Effector memory CD8-positive, alpha-beta T cell (primary cell): ENCODE data around the gene SLC35G1.

ENCODE experiments used
- ATAC-seq: fragments of 150-1000 bp; cut with Tn5 transposase; replicated peaks from 2 replicates; pipeline ENCODE4 v1.10.0; 2021; ENCODE audit warnings: mild to moderate bottlenecking, moderate library complexity
- DNase-seq, 3 experiments: peaks; one replicate each; pipeline ENCODE4 v3.0.0; 2021
- H3K27ac Mint-ChIP-seq, 2 donors: one replicate each; pipeline ENCODE4 v1.8.0; 2022; ENCODE audit warnings: mild to moderate bottlenecking in 2 of 2, mixed read lengths in 2 of 2, moderate library complexity in 2 of 2
- H3K27me3 Mint-ChIP-seq, 2 donors: one replicate each; pipeline ENCODE4 v1.8.0; 2022; ENCODE audit warnings: mixed read lengths in 2 of 2
- H3K36me3 Mint-ChIP-seq: one replicate; pipeline ENCODE4 v1.8.0; 2022; ENCODE audit warnings: mild to moderate bottlenecking, moderate library complexity, mixed read lengths; ENCODE audit not compliant: insufficient read depth
- H3K4me1 Mint-ChIP-seq, 2 donors: one replicate each; pipeline ENCODE4 v1.8.0; 2022; ENCODE audit warnings: low read depth in 2 of 2, mixed read lengths in 2 of 2
- H3K4me3 Mint-ChIP-seq, 2 donors: one replicate each; pipeline ENCODE4 v1.8.0; 2022; ENCODE audit warnings: mild to moderate bottlenecking in 2 of 2, mixed read lengths in 2 of 2, moderate library complexity in 2 of 2
- H3K9me3 Mint-ChIP-seq, 2 donors: one replicate each; pipeline ENCODE4 v1.8.0; 2022; ENCODE audit warnings: mixed read lengths in 2 of 2
- total RNA-seq, 9 experiments: gene quantifications; one replicate each; lab custom pipeline; 2026; lab: John Stamatoyannopoulos, UW

Gene SLC35G1
- total RNA-seq = 2.0 to 6.7 (median 5.7) reads per million in 9 experiments

DNA sequence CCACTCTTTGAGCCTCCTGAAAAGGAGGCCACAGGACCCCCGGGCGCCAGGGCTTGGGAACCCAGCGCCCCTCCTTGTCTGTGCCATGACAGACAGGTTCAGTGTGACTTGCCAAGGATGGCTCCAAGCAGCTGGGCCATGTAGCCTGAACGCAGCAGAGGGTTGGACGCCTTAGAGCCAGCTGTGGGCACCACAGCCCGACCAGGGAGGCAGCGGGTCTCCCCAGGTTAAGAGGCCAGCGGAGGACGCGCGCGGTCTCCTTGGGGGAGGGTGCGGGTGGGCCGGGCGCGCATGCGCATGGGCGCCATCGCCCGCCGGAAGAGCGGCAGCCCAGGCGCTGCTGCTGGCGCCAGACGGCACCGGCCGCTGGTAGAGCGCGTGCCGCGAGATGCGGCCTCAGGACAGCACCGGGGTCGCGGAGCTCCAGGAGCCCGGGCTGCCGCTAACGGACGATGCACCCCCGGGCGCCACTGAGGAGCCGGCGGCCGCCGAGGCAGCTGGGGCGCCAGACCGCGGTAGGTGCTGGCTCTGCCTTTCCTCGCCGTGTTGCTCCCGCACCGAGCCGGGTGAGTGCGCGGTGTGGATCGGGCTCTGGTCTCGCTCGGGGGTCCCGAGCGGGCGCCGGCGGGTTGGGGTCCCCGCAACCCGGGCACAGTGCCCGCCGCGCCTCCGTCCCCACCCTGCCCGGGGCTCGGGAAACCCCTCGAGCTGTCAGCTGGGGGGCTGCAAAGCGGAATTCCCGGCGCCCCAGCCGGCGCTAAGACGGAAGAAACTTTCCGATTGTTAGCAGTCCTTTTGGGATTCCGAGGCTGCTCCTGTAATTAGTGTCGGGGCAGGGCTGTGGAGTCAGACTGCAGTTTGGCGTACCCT, at the start of gene SLC35G1:
Gene SLC35G1 (plus strand): TSS at position 333 of the 870 bp plus-strand sequence. CDS start 56 bp downstream, at position 389.
- ATAC-seq = peak; percentile 91
- H3K27me3 Mint-ChIP-seq = peaks cover 16 to 24% of the 10 kb centered on the region in 2 donors
- peaks cover 4 to 14% of the 10 kb centered on the region in 2 donors for H3K4me1 Mint-ChIP-seq
- peaks cover 0 to 2% of the 10 kb centered on the region in 2 donors for H3K9me3 Mint-ChIP-seq
- peak; percentile 4 to 38 (median 16) for DNase-seq
- peak within 1 kb of the TSS; percentile 31 to 75 for H3K27ac Mint-ChIP-seq
- peak within 1 kb of the TSS; percentile 66 to 82 for H3K4me3 Mint-ChIP-seq
- H3K36me3 Mint-ChIP-seq = peaks cover 13% of the 10 kb centered on the region

GRCh38 chr10:93844979-93845626, 48.7 kb upstream of the SLC35G1 start:
- ATAC-seq = no peak
- Mint-ChIP-seq H3K9me3 (no peaks in the 10 kb centered on the region), H3K4me1 (no peaks in the 10 kb centered on the region), H3K36me3 (no peaks in the 10 kb centered on the region), H3K27me3 (peaks cover 18 to 34% of the 10 kb centered on the region in 2 donors), H3K4me3 (no peak overlapping the region), H3K27ac (no peak overlapping the region)
- no peak for DNase-seq

GRCh38 chr10:93849593-93849992, 44.2 kb upstream of the SLC35G1 start:
- H3K9me3 Mint-ChIP-seq = no peaks in the 10 kb centered on the region
- no peak overlapping the region for H3K4me3 Mint-ChIP-seq
- no peak for DNase-seq

GRCh38 chr10:93850031-93851015, 43.5 kb upstream of the SLC35G1 start:
- H3K36me3 Mint-ChIP-seq = no peaks in the 10 kb centered on the region
- no peak for DNase-seq
- H3K27me3 Mint-ChIP-seq = peaks cover 14 to 44% of the 10 kb centered on the region in 2 donors
- no peak overlapping the region for H3K27ac Mint-ChIP-seq
- H3K4me3 Mint-ChIP-seq = no peak overlapping the region
- no peaks in the 10 kb centered on the region for H3K4me1 Mint-ChIP-seq
- no peaks in the 10 kb centered on the region for H3K9me3 Mint-ChIP-seq
- ATAC-seq = no peak

More at GRCh38 chr10:93849593-93849992, 44.2 kb upstream of the SLC35G1 start:
- ATAC-seq = no peak
- Mint-ChIP-seq H3K27me3 (peaks cover 10 to 39% of the 10 kb centered on the region in 2 donors), H3K4me1 (no peaks in the 10 kb centered on the region), H3K36me3 (no peaks in the 10 kb centered on the region), H3K27ac (no peak overlapping the region)

GRCh38 chr10:93851169-93851568, 42.6 kb upstream of the SLC35G1 start:
- no peak for ATAC-seq
- peaks cover 19 to 51% of the 10 kb centered on the region in 2 donors for H3K27me3 Mint-ChIP-seq
- H3K4me1 Mint-ChIP-seq = no peaks in the 10 kb centered on the region
- no peaks in the 10 kb centered on the region for H3K9me3 Mint-ChIP-seq
- DNase-seq = no peak
- H3K4me3 Mint-ChIP-seq = no peak overlapping the region
- H3K27ac Mint-ChIP-seq = no peak overlapping the region
- no peaks in the 10 kb centered on the region for H3K36me3 Mint-ChIP-seq

DNA sequence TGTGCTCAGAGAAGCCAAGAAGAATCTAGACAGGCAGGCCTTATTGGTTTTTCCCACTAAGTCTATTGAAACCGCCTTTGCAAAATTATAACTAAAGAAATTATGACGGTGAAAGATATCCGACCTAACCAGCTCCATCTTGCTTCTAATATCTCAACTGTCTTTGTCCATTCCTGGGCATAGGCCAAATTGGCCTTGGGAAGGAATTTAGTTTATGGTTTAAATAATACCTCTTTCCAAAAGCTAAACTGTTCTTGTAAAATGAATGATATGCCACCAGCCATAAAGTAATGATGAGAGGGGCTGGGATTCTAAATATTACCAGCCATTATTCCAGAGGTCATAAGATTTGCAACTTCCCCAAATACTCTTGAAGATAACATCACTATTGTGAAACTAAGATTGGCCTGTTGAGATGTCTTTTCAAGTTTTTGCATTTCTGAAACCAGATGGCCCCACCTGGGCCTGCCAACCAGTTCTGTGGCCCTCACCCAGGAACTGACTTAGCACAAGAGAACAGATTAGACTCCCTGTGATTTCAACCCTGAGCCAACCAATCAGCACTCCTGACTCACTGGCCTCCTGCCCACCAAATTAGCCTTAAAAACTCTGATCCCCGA, 41.2 kb upstream of the SLC35G1 start:
- peaks cover 16 to 55% of the 10 kb centered on the region in 2 donors for H3K27me3 Mint-ChIP-seq
- DNase-seq (no peak), ATAC-seq (no peak)
- no peak overlapping the region for H3K4me3 Mint-ChIP-seq
- no peaks in the 10 kb centered on the region for H3K4me1 Mint-ChIP-seq
- no peaks in the 10 kb centered on the region for H3K9me3 Mint-ChIP-seq
- no peak overlapping the region for H3K27ac Mint-ChIP-seq
- H3K36me3 Mint-ChIP-seq = no peaks in the 10 kb centered on the region

DNA sequence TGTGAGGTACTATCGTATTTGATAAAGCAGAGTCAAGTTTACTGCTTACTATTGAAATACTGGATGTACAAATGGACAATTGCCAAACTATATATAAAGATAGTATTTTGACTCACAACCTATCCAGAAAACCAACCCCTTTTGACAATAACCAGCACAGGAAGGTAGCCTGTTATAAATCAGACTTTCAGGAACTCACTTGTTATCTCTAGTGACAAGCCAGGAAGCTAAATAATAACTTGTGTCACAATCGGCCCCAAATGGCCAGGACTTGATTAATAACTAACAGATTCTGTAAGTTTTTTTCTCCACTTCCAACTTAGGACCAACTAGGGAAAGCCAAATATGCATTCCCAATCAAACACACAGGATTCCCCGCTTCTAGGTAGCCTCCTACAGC, 38.8 kb upstream of the SLC35G1 start:
- H3K9me3 Mint-ChIP-seq = no peaks in the 10 kb centered on the region
- no peak overlapping the region for H3K27ac Mint-ChIP-seq
- no peaks in the 10 kb centered on the region for H3K4me1 Mint-ChIP-seq
- no peak for DNase-seq
- H3K4me3 Mint-ChIP-seq = no peak overlapping the region
- H3K36me3 Mint-ChIP-seq = no peaks in the 10 kb centered on the region
- no peak for ATAC-seq
- peaks cover 9 to 45% of the 10 kb centered on the region in 2 donors for H3K27me3 Mint-ChIP-seq

- no peak for DNase-seq
- no peaks in the 10 kb centered on the region for H3K36me3 Mint-ChIP-seq
- no peaks in the 10 kb centered on the region for H3K9me3 Mint-ChIP-seq
- no peak overlapping the region for H3K27ac Mint-ChIP-seq
- peaks cover 9 to 36% of the 10 kb centered on the region in 2 donors for H3K27me3 Mint-ChIP-seq
- H3K4me3 Mint-ChIP-seq = no peak overlapping the region
- H3K4me1 Mint-ChIP-seq = no peaks in the 10 kb centered on the region
- no peak for ATAC-seq
Observed at GRCh38 chr10:93856349-93857145, 37.2 kb upstream of the SLC35G1 start.

GRCh38 chr10:93859049-93859655, 34.6 kb upstream of the SLC35G1 start:
- Mint-ChIP-seq H3K27ac (no peak overlapping the region), H3K9me3 (no peaks in the 10 kb centered on the region), H3K36me3 (no peaks in the 10 kb centered on the region), H3K27me3 (peaks cover 9 to 20% of the 10 kb centered on the region in 2 donors), H3K4me3 (no peak overlapping the region), H3K4me1 (no peaks in the 10 kb centered on the region)
- ATAC-seq (no peak), DNase-seq (no peak)

DNA sequence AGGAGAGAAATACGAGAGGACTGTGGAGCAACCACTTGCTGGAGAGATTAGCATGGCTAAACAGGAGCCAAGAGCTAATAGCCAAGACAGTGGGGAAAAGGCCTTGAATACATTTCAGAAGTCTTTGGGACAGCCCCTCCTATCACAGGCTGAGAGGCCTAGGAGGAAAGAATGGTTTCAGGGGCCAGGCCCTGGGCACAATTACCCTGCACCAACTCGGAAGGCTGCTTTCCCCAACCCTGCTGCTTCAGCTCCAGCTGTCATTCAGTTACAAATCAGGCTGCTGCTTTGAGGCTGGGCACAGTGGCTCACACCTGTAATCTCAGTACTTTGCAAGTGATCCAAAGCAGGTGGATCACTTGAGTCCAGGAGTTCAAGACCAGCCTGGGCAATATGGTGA, 32.0 kb upstream of the SLC35G1 start:
- DNase-seq (no peak), ATAC-seq (no peak)
- no peak overlapping the region for H3K4me3 Mint-ChIP-seq
- no peaks in the 10 kb centered on the region for H3K36me3 Mint-ChIP-seq
- H3K27me3 Mint-ChIP-seq = peaks cover 7 to 12% of the 10 kb centered on the region in 2 donors
- peak overlapping the region in 1 of 2 donors; percentile 52 for H3K27ac Mint-ChIP-seq
- H3K9me3 Mint-ChIP-seq = no peaks in the 10 kb centered on the region
- H3K4me1 Mint-ChIP-seq = no peaks in the 10 kb centered on the region

- Mint-ChIP-seq H3K27ac (no peak overlapping the region), H3K4me3 (no peak overlapping the region), H3K27me3 (peaks cover 15 to 34% of the 10 kb centered on the region in 2 donors), H3K36me3 (no peaks in the 10 kb centered on the region), H3K9me3 (no peaks in the 10 kb centered on the region), H3K4me1 (no peaks in the 10 kb centered on the region)
- ATAC-seq = no peak
- DNase-seq = no peak
Observed at GRCh38 chr10:93865794-93866425, 27.9 kb upstream of the SLC35G1 start.
